Right ventricle myocardium superior (tissue), 1 donor: Measurements from ENCODE around the gene AGRP. TPM values are rescaled to one million over a fixed set of nuclear protein-coding genes. Genes with fewer than 3 reads are reported as not detected.
"Not testable (repeated sequence)": the region's sequence is repeated elsewhere in the genome, so short reads cannot be mapped to it uniquely, and the experiment has no call there.

ENCODE experiments used
- ATAC-seq: fragments of 200-7000 bp; cut with Tn5 transposase; one replicate; pipeline ENCODE4 v1.9.1; 2020; ENCODE audit warnings: mild to moderate bottlenecking; ENCODE audit not compliant: poor library complexity
- DNase-seq: peaks from one replicate; pipeline ENCODE4 v3.0.0-alpha.2; 2020
- intact Hi-C: fragments of 100-400 bp; cut with DNase I; formaldehyde crosslinking; loops from one replicate; pipeline ENCODE4 v1.11.2; 2022
- total RNA-seq: library from RNA; stranded (reverse); fragmentation: NEBNext Ultra II Directional; extraction: Animal tissue kit (Norgen Biotek cat#: 25700); gene quantifications from one replicate; pipeline ENCODE4 v1.2.1, GENCODE V29; 2021
- donor health status: DM: no; HTN: yes; CAD: no; lungs with severe emphysema.

Gene AGRP
- total RNA-seq, 1 donor from 2014 or later = not detected

- ATAC-seq = no peak
- no peak for DNase-seq
- intact Hi-C loops = no loop called here
Observed at GRCh38 chr16:67509016-67509415, 25.7 kb upstream of the AGRP start.

- DNase-seq (no peak), ATAC-seq (no peak)
- intact Hi-C loops = no loop called here
Observed at GRCh38 chr16:67506468-67506867, 23.1 kb upstream of the AGRP start.

GRCh38 chr16:67504031-67505021 is 21.0 kb upstream of the AGRP start:
- peak; percentile 89 for ATAC-seq
- DNase-seq = peak; percentile 75
- intact Hi-C loops = no loop called here

- DNase-seq (peak; percentile 51), ATAC-seq (peak; percentile 81)
- intact Hi-C loops = no loop called here
Observed at GRCh38 chr16:67499106-67499505, 15.8 kb upstream of the AGRP start.

- ATAC-seq (no peak), DNase-seq (no peak)
- intact Hi-C loops = no loop called here
Observed at GRCh38 chr16:67490335-67491096, 7.2 kb upstream of the AGRP start.

- intact Hi-C loops = no loop called here
- peak; percentile 32 for ATAC-seq
Observed at GRCh38 chr16:67489401-67490083, 6.2 kb upstream of the AGRP start.

GRCh38 chr16:67487561-67487960 is 4.2 kb upstream of the AGRP start:
- ATAC-seq, DNase-seq, intact Hi-C loops: not testable (repeated sequence)

More at GRCh38 chr16:67489401-67490083, 6.2 kb upstream of the AGRP start:
- no peak for DNase-seq

- DNase-seq (no peak), ATAC-seq (no peak)
- intact Hi-C loops = no loop called here
Observed at GRCh38 chr16:67486805-67487204, 3.5 kb upstream of the AGRP start.

- intact Hi-C loops = no loop called here
- no peak for ATAC-seq
- no peak for DNase-seq
Observed at GRCh38 chr16:67483731-67484525, 581 bp upstream of the AGRP start.

- intact Hi-C loops = no loop called here
- ATAC-seq (no peak), DNase-seq (no peak)
Observed at GRCh38 chr16:67482233-67482924, 968 bp downstream of the AGRP start.

- DNase-seq (peak; percentile 71), ATAC-seq (peak; percentile 24)
- intact Hi-C loops = no loop called here
Observed at GRCh38 chr16:67481561-67482232, 1.6 kb downstream of the AGRP start.

- ATAC-seq = peak; percentile 97
- intact Hi-C loops = no loop called here
- peak; percentile 99 for DNase-seq
Observed at GRCh38 chr16:67480833-67481560, 2.4 kb downstream of the AGRP start, which contains the start of gene ATP6V0D1. Gene ATP6V0D1 (minus strand): TSS chr16:67481157. CDS start chr16:67481086, 71 bp downstream.

- ATAC-seq (no peak), DNase-seq (no peak)
- intact Hi-C loops = no loop called here
Observed at GRCh38 chr16:67477960-67478554, 5.3 kb downstream of the AGRP start.

GRCh38 chr16:67474551-67475455 is 8.5 kb downstream of the AGRP start:
- ATAC-seq (no peak), DNase-seq (no peak)
- intact Hi-C loops = no loop called here

- DNase-seq (no peak), ATAC-seq (no peak)
- intact Hi-C loops = no loop called here
Observed at GRCh38 chr16:67471758-67472384, 11.5 kb downstream of the AGRP start.
